Suprapubic skin (tissue), 4 donors: ENCODE measurements around the gene HNRNPLL. TPM values are rescaled to one million over a fixed set of nuclear protein-coding genes. Genes with fewer than 3 reads are reported as not detected.
A peak's percentile ranks its signal among the peaks of the same experiment; 100 is the strongest.

Source experiments
- DNase-seq, 2 donors: peaks; one replicate each; pipeline ENCODE4 v3.0.0-alpha.2; 2019; ENCODE audit warnings: low spot score in 2 of 2
- H3K27ac ChIP-seq: fragments of 200-600 bp; sonication (generic); one replicate; pipeline ENCODE4 v1.5.1; 2019
- H3K27me3 ChIP-seq: fragments of 200-600 bp; sonication (generic); one replicate; pipeline ENCODE4 v1.5.1; 2019
- H3K36me3 ChIP-seq: fragments of 200-600 bp; sonication (generic); one replicate; pipeline ENCODE4 v1.5.1; 2019
- H3K4me1 ChIP-seq: fragments of 200-600 bp; sonication (generic); one replicate; pipeline ENCODE4 v1.5.1; 2019
- H3K4me3 ChIP-seq: fragments of 200-600 bp; sonication (generic); one replicate; pipeline ENCODE4 v1.5.1; 2019; ENCODE audit warnings: mild to moderate bottlenecking
- H3K9me3 ChIP-seq: fragments of 200-600 bp; sonication (generic); one replicate; pipeline ENCODE4 v1.5.1; 2019
- EP300 ChIP-seq: sonication (generic); formaldehyde crosslinking; IDR thresholded peaks from one replicate; pipeline ENCODE4 v1.6.1; 2017; ENCODE audit warnings: antibody characterized with exemption
- POLR2A ChIP-seq, 2 donors: fragments of 450-650 bp; IDR thresholded peaks; one replicate each; pipeline ENCODE4 v1.6.1; 2017; ENCODE audit warnings: antibody characterized with exemption in 2 of 2, mild to moderate bottlenecking in 2 of 2, moderate library complexity in 2 of 2
- POLR2AphosphoS5 ChIP-seq, 3 donors: sonication (generic); formaldehyde crosslinking; IDR thresholded peaks; one replicate each; pipeline ENCODE4 v1.6.1; 2017; ENCODE audit warnings: antibody characterized with exemption in 3 of 3
- WGBS: methylation state at CpG from one replicate; pipeline ENCODE4 v1.1.5; 2018; 5-methylcytosine and 5-hydroxymethylcytosine counted together
- total RNA-seq, 4 donors: library from RNA; depleted of rRNA; stranded (reverse); fragments of >200 nt; gene quantifications; one replicate each; pipeline ENCODE4 v1.1.0, GENCODE V29; 2016
- TF ChIP-seq, protein P1 (sequence below), 2 donors: fragments of 200-600 bp in 1 of 2; fragments of 450-650 bp in 1 of 2; sonication (generic) in 1 of 2; IDR thresholded peaks; one replicate each; pipeline ENCODE4 v1.5.1; 2016 to 2019; ENCODE audit warnings: antibody characterized with exemption in 2 of 2, mild to moderate bottlenecking in 1 of 2, moderate library complexity in 1 of 2

HNRNPLL gene
- total RNA-seq, 4 donors from 2014 or later = 13.1 to 54.6 (median 23.4) TPM

DNA sequence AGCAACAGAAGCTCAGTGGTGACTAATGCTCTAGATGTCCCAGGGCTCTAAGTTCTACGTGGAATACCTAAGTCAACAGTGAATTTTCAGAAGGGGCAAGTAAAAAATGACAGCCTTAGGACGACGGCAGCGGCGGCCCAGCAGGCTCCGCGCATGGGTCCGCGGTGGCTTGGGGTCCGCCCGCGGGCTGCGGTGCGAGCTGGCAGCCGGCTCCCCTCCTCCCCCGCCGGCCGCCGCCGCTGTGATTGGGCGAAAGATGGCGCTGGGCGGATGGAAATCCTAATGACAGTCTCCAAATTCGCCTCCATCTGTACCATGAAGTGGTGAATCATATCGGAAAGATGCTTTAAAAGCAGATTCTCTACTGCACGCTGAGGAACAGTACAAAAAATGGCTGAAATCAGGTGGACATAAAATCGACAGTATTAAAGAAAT is 74.7 kb downstream of the HNRNPLL start:
- no peak for TF ChIP-seq POLR2A (IDR thresholded peaks at IDR 0.05)
- no peak for TF ChIP-seq POLR2AphosphoS5 (IDR thresholded peaks at IDR 0.05)
- TF ChIP-seq EP300 = no peak
- TF ChIP-seq, protein P1, sequence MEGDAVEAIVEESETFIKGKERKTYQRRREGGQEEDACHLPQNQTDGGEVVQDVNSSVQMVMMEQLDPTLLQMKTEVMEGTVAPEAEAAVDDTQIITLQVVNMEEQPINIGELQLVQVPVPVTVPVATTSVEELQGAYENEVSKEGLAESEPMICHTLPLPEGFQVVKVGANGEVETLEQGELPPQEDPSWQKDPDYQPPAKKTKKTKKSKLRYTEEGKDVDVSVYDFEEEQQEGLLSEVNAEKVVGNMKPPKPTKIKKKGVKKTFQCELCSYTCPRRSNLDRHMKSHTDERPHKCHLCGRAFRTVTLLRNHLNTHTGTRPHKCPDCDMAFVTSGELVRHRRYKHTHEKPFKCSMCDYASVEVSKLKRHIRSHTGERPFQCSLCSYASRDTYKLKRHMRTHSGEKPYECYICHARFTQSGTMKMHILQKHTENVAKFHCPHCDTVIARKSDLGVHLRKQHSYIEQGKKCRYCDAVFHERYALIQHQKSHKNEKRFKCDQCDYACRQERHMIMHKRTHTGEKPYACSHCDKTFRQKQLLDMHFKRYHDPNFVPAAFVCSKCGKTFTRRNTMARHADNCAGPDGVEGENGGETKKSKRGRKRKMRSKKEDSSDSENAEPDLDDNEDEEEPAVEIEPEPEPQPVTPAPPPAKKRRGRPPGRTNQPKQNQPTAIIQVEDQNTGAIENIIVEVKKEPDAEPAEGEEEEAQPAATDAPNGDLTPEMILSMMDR (IDR thresholded peaks at IDR 0.05) = no peak
- H3K4me1 ChIP-seq = peaks cover 7% of the 10 kb centered on the region
- DNase-seq = peak in 1 of 2 donors; percentile 65
- WGBS = 2% methylated on average over 27 of the region's 27 CpGs
- peak overlapping the region; percentile 52 for H3K4me3 ChIP-seq
- no peaks in the 10 kb centered on the region for H3K9me3 ChIP-seq
- H3K27ac ChIP-seq = peak overlapping the region; percentile 27
- H3K36me3 ChIP-seq = no peaks in the 10 kb centered on the region
- no peaks in the 10 kb centered on the region for H3K27me3 ChIP-seq

DNA sequence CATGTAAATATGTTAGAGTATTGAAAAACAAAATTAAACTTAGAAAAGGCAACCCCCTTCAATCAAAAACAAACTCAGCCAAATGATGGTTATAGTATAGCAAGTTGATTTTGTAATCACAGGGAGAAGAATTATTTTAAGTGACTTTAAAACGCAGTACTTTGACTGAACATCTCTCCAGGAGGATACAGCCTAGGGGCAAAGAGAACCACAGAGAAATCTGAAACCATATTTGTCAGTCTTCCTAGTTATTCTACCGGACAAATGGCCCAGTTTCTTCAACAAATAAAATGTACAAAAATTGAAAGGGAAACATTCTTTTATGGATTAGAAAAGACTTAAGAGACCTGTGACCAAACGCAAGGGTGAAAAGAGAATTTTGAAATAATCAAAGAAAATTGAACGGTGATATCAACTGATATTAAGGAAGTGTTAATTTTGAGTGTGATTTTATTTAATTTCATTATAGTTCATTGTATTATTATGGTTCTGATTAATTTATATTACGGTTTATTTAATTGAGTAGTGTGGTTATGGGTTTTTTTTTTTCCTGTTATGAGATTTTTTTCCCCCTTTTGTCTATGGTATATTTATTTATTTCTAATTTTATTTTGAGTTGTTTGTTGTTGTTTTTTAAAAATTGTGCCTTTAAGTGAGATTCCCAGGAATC is 75.3 kb downstream of the HNRNPLL start:
- 69% methylated on average over 5 of the region's 5 CpGs for WGBS
- Histone ChIP-seq H3K4me3 (peak overlapping the region; percentile 52), H3K9me3 (no peaks in the 10 kb centered on the region), H3K27ac (no peak overlapping the region), H3K4me1 (peaks cover 7% of the 10 kb centered on the region), H3K27me3 (no peaks in the 10 kb centered on the region), H3K36me3 (no peaks in the 10 kb centered on the region)
- TF ChIP-seq EP300 = no peak
- no peak for TF ChIP-seq POLR2A (IDR thresholded peaks at IDR 0.05)
- TF ChIP-seq, protein P1 (IDR thresholded peaks at IDR 0.05) = no peak
- no peak for TF ChIP-seq POLR2AphosphoS5 (IDR thresholded peaks at IDR 0.05)
- no peak for DNase-seq

DNA sequence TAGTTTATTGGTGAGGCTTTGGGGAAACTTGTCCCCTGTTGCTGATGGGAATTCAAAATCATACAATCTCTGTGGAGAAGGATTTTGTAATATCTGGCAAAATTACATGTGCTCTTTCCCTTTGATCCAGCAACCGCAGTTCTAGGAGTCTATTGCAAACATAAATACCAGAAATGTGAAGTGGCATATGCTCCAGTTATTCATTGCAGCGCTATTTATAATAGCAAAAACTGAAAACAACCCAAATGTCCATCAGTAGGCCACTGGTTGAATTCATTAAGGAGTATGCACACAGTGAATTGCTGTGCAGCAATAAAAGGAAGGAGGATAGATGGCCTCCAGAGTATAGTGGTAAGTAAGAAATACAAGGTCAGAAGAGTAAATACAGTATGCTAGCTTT is 76.5 kb downstream of the HNRNPLL start:
- no peak for DNase-seq
- peaks cover 7% of the 10 kb centered on the region for H3K4me1 ChIP-seq
- WGBS = 80% methylated on average over 2 of the region's 2 CpGs
- no peak overlapping the region for H3K4me3 ChIP-seq
- H3K27ac ChIP-seq = no peak overlapping the region
- no peaks in the 10 kb centered on the region for H3K9me3 ChIP-seq
- no peaks in the 10 kb centered on the region for H3K27me3 ChIP-seq
- H3K36me3 ChIP-seq = no peaks in the 10 kb centered on the region
- TF ChIP-seq POLR2A (IDR thresholded peaks at IDR 0.05) = no peak
- no peak for TF ChIP-seq POLR2AphosphoS5 (IDR thresholded peaks at IDR 0.05)
- TF ChIP-seq, protein P1 (IDR thresholded peaks at IDR 0.05) = no peak
- no peak for TF ChIP-seq EP300

DNA sequence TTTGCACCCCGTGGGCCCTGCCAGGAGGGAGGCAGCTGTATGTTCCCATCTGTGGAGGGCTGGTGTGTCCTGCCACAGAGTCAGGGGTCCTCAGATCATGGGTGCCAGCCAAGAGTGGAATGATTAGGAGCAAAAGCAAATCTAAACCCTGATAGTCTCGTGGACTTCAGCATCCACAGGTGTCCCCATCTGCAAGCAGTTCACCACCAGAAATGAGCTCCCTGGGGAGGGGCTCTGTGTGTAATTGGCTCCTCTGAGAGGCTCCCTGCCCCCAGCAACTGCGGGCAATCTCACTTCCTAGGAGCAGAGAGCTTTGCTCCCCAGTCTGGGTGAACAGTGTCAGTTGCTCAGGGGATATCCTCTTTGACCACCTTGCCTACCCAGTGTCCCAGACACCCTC is 78.1 kb downstream of the HNRNPLL start:
- Histone ChIP-seq H3K4me1 (peaks cover 7% of the 10 kb centered on the region), H3K4me3 (no peak overlapping the region), H3K9me3 (no peaks in the 10 kb centered on the region), H3K36me3 (no peaks in the 10 kb centered on the region), H3K27me3 (no peaks in the 10 kb centered on the region), H3K27ac (no peak overlapping the region)
- no peak for TF ChIP-seq POLR2AphosphoS5 (IDR thresholded peaks at IDR 0.05)
- TF ChIP-seq, protein P1 (IDR thresholded peaks at IDR 0.05) = no peak
- no peak for TF ChIP-seq EP300
- TF ChIP-seq POLR2A (IDR thresholded peaks at IDR 0.05) = no peak
- WGBS = 68% methylated on average over 2 of the region's 3 CpGs
- no peak for DNase-seq

DNA sequence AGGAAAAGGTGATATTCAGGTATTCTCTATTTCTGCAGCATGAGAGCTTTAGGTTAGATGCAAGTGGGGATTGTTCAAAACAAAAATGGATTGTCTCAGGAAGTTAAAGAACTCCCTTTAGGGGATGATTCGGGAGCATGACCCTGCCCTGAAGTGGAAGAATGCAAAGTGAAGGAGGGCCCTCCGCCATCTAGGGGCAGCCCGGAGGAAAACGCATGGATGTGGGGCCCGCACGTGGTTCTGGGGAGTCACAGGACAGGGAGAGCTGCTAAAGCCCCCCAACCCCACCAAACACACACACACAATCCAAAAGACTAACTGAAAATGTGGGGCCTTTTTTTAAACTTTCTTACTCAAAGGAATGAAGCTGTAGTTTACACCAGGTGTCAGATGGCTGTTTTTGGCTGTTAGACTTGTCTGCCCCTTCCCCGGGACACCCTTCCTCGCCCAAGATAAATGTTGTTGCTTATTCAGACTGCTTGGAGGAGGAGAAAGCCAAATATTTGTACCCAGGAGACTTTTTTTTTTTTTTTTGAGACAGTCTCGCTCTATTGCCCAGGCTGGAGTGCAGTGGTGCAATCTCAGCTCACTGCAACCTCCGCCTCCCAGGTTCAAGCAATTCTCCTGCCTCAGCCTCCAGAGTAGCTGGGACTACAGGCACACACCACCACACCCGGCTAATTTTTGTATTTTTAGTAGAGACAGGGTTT is 78.8 kb downstream of the HNRNPLL start:
- Histone ChIP-seq H3K27ac (no peak overlapping the region), H3K4me3 (no peak overlapping the region), H3K9me3 (no peaks in the 10 kb centered on the region), H3K4me1 (peaks cover 7% of the 10 kb centered on the region), H3K27me3 (no peaks in the 10 kb centered on the region), H3K36me3 (no peaks in the 10 kb centered on the region)
- DNase-seq = no peak
- TF ChIP-seq EP300 = no peak
- TF ChIP-seq, protein P1 (IDR thresholded peaks at IDR 0.05) = no peak
- no peak for TF ChIP-seq POLR2A (IDR thresholded peaks at IDR 0.05)
- TF ChIP-seq POLR2AphosphoS5 (IDR thresholded peaks at IDR 0.05) = no peak
- WGBS = 73% methylated on average over 11 of the region's 11 CpGs
